LNCAP (cell line): Measurements from ENCODE around the gene PLPPR1.

Experiments used
- TF ChIP-seq, protein P1 (sequence below): fragments of 450-650 bp; IDR thresholded peaks from 2 replicates; pipeline ENCODE4 v1.5.1; 2017; ENCODE audit warnings: mild to moderate bottlenecking

PLPPR1 gene

DNA sequence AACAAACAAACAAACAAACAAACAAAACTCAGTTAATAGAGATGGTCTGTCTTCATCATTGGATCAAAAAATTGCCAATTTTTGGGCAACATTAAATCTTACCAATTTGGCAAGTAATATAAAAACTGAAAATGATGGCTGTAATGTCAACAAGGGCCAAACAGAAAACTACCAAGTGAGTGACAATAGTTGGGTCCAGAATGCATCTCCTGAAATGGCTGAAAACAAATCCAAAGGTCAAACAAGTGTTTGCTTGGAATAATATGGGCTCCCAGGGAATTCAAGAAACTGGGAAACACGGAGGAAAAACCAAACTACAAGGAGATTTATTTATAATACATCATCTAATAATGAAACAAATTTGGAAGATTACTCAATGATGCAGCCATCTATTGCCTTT, 331.2 kb downstream of the PLPPR1 start:
- TF ChIP-seq, protein P1, sequence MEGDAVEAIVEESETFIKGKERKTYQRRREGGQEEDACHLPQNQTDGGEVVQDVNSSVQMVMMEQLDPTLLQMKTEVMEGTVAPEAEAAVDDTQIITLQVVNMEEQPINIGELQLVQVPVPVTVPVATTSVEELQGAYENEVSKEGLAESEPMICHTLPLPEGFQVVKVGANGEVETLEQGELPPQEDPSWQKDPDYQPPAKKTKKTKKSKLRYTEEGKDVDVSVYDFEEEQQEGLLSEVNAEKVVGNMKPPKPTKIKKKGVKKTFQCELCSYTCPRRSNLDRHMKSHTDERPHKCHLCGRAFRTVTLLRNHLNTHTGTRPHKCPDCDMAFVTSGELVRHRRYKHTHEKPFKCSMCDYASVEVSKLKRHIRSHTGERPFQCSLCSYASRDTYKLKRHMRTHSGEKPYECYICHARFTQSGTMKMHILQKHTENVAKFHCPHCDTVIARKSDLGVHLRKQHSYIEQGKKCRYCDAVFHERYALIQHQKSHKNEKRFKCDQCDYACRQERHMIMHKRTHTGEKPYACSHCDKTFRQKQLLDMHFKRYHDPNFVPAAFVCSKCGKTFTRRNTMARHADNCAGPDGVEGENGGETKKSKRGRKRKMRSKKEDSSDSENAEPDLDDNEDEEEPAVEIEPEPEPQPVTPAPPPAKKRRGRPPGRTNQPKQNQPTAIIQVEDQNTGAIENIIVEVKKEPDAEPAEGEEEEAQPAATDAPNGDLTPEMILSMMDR, result no peak

DNA sequence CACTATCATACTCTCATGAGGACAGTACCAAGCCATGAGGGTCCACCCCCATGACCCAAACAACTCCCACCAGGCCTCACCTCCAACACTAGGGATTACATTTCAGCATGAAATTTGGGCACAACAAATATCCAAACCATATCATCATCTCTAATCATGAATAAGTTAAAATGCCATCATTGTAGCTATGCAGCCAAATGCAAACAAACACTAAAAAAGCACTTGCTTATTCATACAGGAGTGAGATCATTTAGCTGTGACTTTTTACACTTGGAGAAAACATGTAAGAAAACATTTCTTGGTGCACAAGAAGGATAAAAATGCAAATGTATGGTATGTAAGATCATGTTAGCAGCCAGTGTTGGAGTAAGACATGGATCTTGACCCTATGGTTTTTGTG, 332.1 kb downstream of the PLPPR1 start:
- TF ChIP-seq, protein P1, result no peak

DNA sequence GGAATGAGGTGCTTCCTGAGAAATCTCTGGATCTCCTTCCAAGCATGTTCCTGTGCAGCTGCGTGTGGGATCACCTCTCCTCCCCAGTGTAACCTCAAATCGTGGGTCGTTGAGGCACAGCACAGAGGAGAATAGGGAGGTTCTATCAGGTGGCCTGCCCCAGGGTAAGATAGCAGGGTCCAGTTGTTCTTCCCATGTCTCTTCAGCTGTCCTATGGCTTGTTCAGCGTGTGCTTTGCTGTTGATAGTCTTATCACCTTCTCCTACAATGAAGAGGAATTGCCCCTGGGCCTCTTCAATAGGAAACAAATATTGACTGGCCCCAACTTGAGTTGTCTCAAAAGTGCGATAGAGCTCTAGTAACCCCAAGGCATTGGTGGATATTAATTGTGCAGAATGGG, 333.9 kb downstream of the PLPPR1 start:
- TF ChIP-seq, protein P1, result no peak

DNA sequence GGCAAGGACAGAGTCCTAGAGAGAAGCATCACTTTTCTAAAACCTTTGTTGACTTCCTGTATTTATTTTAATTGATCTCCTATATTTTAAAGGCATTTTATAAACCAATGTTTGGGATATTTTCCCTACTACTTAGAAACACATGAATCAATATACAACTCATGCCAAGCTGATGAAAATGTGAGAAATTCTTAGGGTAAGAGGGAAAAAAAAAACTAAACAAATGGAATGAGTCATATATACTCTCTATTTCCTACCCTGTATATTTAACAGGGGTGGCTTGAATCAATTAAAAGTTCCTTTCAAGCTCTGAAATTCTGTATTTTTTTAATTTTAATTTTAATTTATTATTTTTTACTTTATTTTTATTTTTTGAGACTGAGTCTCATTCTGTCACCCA, 336.7 kb downstream of the PLPPR1 start:
- TF ChIP-seq, protein P1, result no peak

DNA sequence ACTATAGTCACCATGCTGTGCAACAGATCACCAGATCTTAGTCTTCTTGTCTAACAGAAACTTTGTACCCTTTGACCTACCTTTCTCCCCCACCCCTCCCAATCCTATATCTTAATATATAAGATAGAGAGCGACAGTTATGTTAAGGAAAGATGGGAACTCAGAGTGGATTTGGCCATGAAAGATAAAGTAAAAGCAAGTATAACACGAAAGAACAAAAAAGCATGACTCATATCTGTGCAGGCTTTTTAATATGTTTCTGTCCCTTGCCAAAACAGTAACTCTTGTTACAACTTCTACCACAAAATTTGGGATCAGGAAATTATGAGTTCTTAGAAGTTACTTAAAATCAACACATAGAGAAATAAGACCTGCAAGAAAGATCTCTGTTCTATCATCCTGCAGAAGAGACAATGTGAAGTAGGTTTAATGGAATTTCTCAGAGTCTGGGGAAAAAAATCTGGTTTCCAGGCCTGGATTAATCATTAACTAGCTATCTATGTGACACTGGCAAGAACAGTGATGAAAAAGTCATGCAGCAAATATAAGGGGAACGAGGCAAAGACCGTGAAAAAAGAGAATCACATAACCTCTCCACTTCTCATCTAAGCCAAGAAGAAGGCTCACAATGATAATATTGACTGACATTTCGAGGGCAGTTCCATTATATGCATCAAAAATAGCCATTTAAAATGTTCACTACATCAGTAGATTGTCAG, 337.7 kb downstream of the PLPPR1 start:
- TF ChIP-seq, protein P1, result no peak

DNA sequence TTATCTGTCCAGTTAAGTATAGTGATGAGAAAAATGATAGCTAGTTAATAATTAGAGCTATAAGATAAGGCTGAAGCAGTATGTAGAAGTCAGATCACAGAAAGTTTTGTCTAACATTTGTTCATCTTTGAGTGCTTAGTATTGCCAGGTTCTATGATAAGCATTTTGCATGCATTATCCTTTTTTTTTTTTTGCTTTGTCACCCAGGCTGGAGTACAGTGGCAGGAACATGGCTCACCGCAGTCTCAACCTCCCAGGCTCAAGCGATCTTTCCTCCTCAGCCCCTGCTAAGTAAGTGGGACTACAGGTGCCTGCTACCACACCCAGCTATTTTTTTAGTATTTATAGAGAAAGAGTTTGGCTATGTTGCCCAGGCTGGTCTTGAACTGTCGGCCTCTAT, 338.8 kb downstream of the PLPPR1 start:
- TF ChIP-seq, protein P1, result no peak

DNA sequence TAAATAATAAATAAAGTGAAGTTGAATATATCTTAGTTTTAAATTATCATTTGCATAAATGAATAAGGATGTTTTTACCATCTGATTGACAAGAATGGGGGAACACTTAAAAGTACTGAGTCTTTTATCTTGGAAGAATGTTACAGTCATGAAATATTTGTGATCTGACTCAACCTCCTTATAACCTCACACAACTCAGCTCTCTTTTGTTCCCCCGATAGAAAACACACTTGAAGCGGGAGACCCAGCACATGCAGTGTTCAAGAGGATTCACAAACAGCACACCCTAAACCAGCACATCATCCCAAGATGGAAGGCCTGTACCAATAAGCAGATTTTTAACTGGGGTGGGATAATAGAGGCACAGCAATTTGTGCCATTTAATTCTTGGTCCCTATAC, 340.8 kb downstream of the PLPPR1 start:
- TF ChIP-seq, protein P1, result no peak
